Ureter (tissue), 1 donor: ENCODE measurements around the gene LYRM4. TPM values are rescaled to one million over a fixed set of nuclear protein-coding genes. Genes with fewer than 3 reads are reported as not detected.
A peak's percentile ranks its signal among the peaks of the same experiment; 100 is the strongest.

ENCODE experiments used
- DNase-seq: peaks from one replicate; pipeline ENCODE4 v3.0.0-alpha.2; 2020; ENCODE audit warnings: low spot score
- total RNA-seq: library from RNA; stranded (reverse); gene quantifications from one replicate; pipeline ENCODE4 v1.2.4, GENCODE V29; 2023
- donor health status: DM: yes; HTN: yes; CAD: no.

Gene LYRM4
- total RNA-seq, 1 donor from 2014 or later: 33.5 TPM

DNA sequence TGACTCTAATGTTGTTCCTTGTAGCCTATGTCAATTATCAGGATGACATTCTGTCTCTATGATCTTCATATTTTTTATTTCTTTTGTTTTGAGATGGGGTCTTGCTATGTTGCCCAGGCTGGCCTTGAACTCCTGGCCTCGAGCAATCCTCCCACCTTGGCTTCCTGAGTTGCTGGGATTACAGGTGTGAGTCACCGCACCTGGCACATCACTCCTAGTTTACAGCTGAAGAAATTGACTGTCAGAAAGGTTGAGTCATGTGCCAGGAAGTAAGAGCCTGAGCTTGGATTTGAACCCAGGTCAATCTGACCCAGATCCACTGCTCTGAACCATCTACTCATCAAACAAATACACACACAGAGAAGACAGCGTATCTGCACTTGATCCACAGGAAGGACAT lies 161.2 kb downstream of the LYRM4 start:
- DNase-seq: no peak

DNA sequence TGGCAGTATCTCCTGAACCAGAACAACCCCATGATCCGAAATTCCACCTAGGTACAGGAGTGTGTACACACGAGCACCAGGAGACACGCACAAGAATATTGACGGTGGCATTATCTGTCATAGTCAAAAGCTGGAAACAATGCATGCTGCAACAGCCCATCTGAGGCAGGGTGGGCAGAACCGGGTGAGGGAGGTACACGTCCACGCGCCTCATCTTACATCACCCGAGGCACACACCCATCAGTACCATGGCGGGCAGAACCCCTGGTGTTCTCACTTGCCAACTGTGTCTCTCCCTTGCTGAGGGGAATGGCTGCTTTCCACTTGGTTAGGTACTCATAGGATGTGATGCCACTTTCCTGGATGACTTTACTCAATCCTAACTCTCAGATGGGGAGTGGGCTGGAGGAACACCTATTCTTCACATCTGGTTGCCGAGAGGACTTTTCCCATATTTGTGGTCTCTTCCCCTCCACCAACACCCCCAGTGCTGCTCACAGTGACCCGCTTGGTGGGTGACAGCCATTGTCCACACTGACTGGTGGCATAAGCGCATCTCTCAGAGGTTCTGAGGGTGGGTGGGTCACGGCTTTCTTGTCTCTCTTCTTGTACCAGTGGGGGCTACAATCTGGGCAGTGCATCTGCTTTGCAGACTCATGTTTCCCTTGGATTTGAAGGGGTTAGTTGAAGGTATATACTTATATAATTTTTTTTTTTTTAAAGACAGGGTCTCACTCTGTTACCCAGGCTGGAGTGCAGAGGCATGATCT lies 162.1 kb downstream of the LYRM4 start:
- no peak for DNase-seq

DNA sequence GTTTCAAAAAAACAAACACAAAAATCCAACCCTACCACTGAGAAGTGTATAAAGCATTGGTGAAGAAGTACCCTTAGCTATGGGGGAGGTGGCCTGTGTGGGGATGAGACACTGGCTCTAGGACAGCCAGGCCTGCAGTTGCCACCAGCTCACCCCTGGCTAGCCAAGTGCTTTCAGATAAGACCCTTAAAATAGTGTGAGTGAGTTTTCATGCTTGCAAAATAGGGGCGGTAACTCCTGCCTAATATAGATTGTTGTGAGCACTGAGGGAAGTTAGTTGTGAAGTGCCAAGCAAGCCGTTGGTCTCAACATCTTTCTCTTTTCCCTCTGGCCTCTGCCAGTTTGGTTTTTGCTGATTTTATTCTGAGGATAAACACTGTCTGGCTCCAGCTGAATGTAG lies 164.3 kb downstream of the LYRM4 start:
- DNase-seq: no peak

DNA sequence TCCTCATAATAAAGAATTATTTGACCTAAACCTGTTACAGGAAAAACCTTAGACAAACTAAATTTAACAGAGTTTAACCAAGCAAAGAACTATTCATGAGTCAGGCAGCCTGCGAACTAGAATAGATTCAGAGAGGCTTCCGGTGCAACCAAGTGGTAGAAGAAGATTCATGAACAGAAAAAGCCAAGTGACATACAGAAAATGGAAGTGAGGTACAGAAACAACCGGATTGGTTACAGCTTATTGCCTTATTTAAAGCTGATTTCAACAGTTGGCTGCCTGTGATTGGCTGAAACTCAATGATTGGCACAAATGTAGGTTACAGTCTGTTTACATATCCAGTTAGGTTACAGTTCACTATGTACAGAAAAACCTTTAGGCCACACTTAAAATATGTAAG lies 165.5 kb downstream of the LYRM4 start:
- no peak for DNase-seq

DNA sequence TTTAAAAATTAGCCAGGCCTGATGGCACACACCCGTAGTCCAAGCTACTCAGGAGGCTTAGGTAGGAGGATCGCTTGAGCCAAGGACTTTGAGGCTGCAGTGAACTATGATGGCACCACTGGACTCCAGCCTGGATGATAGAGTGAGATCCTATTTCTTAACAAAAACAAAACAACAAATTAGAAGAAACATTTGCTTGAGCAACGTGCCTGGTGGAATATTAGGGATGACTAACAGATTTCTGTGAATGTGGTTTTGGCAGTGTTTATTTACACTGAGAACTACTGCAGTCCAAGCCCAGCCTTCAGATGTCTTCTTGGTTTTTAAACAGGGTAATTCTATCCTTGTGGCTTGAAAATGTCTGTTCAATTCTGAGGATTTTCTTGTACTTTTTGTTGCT lies 166.4 kb downstream of the LYRM4 start:
- DNase-seq: no peak

DNA sequence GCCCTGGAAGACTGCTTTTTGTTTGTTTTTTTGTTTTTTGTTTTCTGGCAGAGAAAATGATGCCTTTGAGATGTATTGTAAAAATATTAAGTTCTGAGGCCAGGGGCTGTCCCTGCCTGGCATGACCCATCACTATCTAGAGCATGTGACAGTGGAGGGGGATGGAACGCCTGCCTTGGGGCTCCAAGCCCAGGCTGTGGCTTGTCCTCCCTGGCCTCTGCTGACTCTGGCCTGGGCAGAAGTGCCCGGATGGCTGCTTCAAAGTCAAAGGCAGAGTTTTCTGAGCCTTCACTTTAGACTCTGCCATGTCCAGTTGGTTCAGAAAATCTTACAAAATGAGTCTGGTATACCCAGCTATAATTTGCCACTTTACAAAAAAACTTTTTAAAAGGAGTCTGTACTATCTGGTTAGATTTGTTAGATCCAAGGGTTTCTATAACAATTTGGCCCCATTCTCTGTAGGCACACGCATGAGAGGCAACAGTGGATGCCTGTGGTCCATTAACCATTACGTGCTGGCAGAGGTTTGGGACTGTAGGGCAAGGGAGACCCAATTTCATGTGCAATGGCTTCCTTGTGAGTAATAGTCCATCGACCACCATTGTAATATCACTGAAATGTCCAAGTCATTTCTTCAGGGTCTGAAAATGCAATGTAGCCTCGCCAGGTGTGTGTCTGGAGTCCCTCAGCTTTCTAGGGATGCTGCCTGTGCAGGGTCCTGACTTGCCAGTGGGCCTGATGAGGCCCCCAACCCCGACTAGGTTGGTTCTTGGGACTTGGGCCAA lies 167.3 kb downstream of the LYRM4 start:
- DNase-seq: no peak

- DNase-seq: no peak
These were observed 169.3 kb downstream of the LYRM4 start for GRCh38 chr6:5091210-5092069.

DNA sequence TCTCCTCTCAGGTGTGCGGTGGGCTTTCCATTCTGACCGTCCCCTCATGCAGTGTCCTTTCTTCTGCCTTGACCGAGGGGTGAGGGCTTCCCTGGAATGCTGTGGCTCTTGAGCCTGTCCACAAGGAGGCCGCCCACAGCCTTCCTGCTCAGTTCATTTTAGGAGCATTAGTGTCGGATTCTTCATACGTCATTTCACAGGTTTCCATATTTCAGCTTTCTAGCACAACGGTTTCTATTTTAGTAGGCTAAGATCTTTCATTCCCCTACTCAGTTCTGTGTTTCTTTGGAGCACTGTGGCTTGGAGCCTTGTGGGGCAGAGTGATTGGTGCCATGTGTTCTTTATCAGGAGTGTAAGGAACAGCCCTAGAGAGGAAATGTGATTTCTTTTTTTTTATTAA lies 170.1 kb downstream of the LYRM4 start:
- DNase-seq: no peak

- DNase-seq: no peak
These were observed 171.0 kb downstream of the LYRM4 start for GRCh38 chr6:5089481-5090438.

- no peak for DNase-seq
These were observed 172.0 kb downstream of the LYRM4 start for GRCh38 chr6:5088780-5089179.

- DNase-seq: no peak
These were observed 173.4 kb downstream of the LYRM4 start for GRCh38 chr6:5087389-5087788.

GRCh38 chr6:5086294-5086890 lies 174.4 kb downstream of the LYRM4 start:
- DNase-seq: no peak

GRCh38 chr6:5085648-5086293 lies 175.0 kb downstream of the LYRM4 start:
- DNase-seq: no peak

DNA sequence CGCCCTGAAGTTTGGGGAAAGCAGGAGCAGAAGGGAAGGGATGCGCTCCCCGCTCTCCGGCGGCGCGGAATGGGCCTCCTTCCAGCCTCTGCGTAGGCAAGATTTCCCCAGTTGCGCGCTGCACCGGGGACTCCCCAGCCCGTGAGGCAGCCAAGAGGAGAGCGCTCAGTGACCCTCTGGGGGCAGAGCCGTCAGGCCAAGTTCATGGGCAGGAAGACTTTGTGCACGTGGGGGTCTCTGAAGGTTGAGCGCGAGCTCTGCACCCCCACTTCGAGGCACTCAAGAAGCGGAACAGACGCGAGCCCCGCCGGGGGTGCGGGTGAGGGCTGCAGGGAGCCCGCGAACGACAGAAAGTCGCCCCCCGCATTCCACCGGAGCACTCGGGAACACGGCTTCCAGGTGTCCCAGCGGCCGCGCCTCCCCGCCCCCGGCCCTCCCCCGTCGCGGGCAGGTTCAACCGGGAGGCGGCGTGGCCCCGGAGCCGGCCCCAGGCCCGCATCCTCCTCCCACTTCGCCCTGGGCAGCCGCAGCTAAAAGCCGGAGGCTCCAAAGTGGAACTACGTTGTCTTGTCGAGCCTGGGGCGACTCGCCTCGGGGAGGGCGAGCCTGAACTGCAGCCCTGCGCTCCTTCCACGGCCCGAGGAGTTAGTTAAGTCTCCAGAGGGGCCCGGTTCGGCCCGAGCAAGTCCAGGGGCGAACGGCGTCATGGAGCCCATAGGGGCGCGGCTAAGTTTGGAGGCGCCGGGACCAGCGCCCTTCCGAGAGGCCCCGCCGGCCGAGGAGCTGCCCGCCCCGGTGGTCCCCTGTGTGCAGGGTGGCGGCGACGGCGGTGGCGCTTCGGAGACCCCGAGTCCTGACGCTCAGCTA lies 175.7 kb downstream of the LYRM4 start, which contains the start of gene PPP1R3G:
TSS of gene PPP1R3G (plus strand) at position 561 of the 867 bp plus-strand sequence. CDS start at position 706, 145 bp downstream.
- peak; percentile 69 for DNase-seq

GRCh38 chr6:5084360-5084780 lies 176.4 kb downstream of the LYRM4 start:
- DNase-seq: peak; percentile 64

DNA sequence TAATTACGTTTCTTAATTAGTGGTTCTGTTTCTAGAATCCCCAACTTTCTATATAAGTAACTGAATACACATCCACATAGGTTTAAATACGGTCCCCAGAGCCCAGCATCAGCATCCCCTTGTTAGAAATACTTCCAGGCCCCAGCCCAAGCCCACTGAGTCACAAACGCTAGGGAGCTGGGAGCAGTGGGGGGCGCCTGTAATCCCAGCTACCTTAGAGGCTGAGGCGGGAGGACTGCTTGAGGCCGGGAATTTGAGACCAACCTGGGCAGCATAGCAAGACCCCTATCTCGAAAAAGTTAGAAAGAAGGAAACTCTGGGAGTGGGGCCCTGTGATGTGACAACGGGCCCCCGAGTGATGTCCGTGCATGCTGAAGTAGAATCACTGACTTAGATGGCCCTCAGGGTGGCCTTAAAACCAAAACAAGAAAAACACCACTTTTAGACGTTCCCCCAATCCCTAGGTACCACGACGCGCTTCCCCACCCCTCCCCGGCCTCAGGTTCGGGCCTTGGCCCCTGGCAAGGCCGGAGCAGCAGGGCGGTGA lies 176.9 kb downstream of the LYRM4 start:
- no peak for DNase-seq

- no peak for DNase-seq
These were observed 177.5 kb downstream of the LYRM4 start for GRCh38 chr6:5083307-5083583.

- DNase-seq: peak; percentile 80
These were observed 178.1 kb downstream of the LYRM4 start for GRCh38 chr6:5082487-5083306.
